GM12878 (cell line): ENCODE measurements around the gene TTC31. TPM values are rescaled to one million over a fixed set of nuclear protein-coding genes. Genes with fewer than 3 reads are reported as not detected.

Source experiments
- ATAC-seq: fragments of 200-7000 bp; cut with Tn5 transposase; 3 replicates; pipeline ENCODE4 v1.9.1; 2020; ENCODE audit warnings: mild to moderate bottlenecking, moderate library complexity
- BruUV-seq: library from RNA; stranded (reverse); fragments of 400-500 nt; replicated peaks from 2 replicates; lab custom pipeline; 2021; lab: Mats Ljungman, UMichigan
- CTCF ChIA-PET: fragments of 300-600 bp; sonication (Branson Sonifier 250); formaldehyde crosslinking; extraction: SDS; loops from one replicate; lab custom pipeline; 2021; ENCODE audit warnings: inconsistent platforms; lab: Yijun Ruan, JAX
- POLR2A ChIA-PET: fragments of 350-600 bp; formaldehyde crosslinking; extraction: SDS; loops from one replicate; lab custom pipeline; 2021; ENCODE audit warnings: inconsistent platforms; lab: Charles Lee
- RAD21 ChIA-PET: fragments of 300-600 bp; sonication (Branson Sonifier 250); formaldehyde crosslinking; loops from one replicate; lab custom pipeline; 2023; ENCODE audit warnings: antibody characterized with exemption; ENCODE audit not compliant: unreplicated experiment; lab: Charles Lee
- SMC1A ChIA-PET: fragments of 300-600 bp; sonication (Branson Sonifier 250); formaldehyde crosslinking; loops from one replicate; lab custom pipeline; 2023; ENCODE audit not compliant: unreplicated experiment, uncharacterized antibody; lab: Charles Lee
- DNase-seq: peaks from one replicate; pipeline ENCODE4 v3.0.0-alpha.2; 2011; ENCODE audit warnings: low read depth, low spot score
- FAIRE-seq: peaks from 3 replicates; lab custom pipeline; 2011; peaks lifted over from hg19 to GRCh38; lab: Jason Lieb, UNC
- H2AFZ ChIP-seq: 2 replicates; pipeline ENCODE4 v1.6.0; 2011; ENCODE audit warnings: low read depth, low read length, control low read depth; ENCODE audit not compliant: control insufficient read depth
- H3K27ac ChIP-seq: 2 replicates; pipeline ENCODE4 v1.5.1; 2011; ENCODE audit warnings: control low read depth; ENCODE audit not compliant: control insufficient read depth, insufficient read depth
- H3K27me3 ChIP-seq, 2 experiments: replicated peaks in 1 of 2; 2 replicates each; pipeline versions ENCODE4 v1.6.0 to v1.6.1; 2011; ENCODE audit warnings: low read length in 1 of 2; ENCODE audit not compliant: control insufficient read depth in 2 of 2, insufficient read depth in 2 of 2
- H3K36me3 ChIP-seq, 2 experiments: 2 replicates each; pipeline ENCODE4 v1.5.1; 2011; ENCODE audit warnings: low read length in 1 of 2; ENCODE audit not compliant: control insufficient read depth in 2 of 2, insufficient read depth in 2 of 2
- H3K4me1 ChIP-seq: 2 replicates; pipeline ENCODE4 v1.6.1; 2011; ENCODE audit warnings: mild to moderate bottlenecking, low read length, moderate library complexity, mixed read lengths; ENCODE audit not compliant: control insufficient read depth, insufficient read depth
- H3K4me2 ChIP-seq: 2 replicates; pipeline ENCODE4 v1.6.0; 2011; ENCODE audit warnings: control low read depth; ENCODE audit not compliant: control insufficient read depth, insufficient read depth
- H3K4me3 ChIP-seq: fragments of 200-600 bp; sonication (generic); 2 replicates; pipeline ENCODE4 v1.5.1; 2016
- H3K79me2 ChIP-seq: 2 replicates; pipeline ENCODE4 v1.6.0; 2011; ENCODE audit warnings: low read length; ENCODE audit not compliant: control insufficient read depth, insufficient read depth
- H3K9ac ChIP-seq: 2 replicates; pipeline ENCODE4 v1.8.0; 2011; ENCODE audit warnings: low read length, control low read depth, mixed read lengths; ENCODE audit not compliant: control insufficient read depth, insufficient read depth
- H3K9me3 ChIP-seq: replicated peaks from 3 replicates; pipeline ENCODE4 v1.5.1; 2011; ENCODE audit warnings: mild to moderate bottlenecking, low read length; ENCODE audit not compliant: control insufficient read depth, insufficient read depth
- H4K20me1 ChIP-seq: 2 replicates; pipeline ENCODE4 v1.6.0; 2011; ENCODE audit not compliant: control insufficient read depth, insufficient read depth
- ASH2L ChIP-seq: fragments of 300-600, 200-600 bp; sonication (generic); IDR thresholded peaks from 2 replicates; pipeline ENCODE4 v1.6.1; 2017; ENCODE audit warnings: low read depth, mild to moderate bottlenecking, borderline replicate concordance
- CBFB ChIP-seq: IDR thresholded peaks from 2 replicates; pipeline ENCODE4 v1.6.1; 2016; ENCODE audit warnings: antibody characterized with exemption, low read depth
- CHD4 ChIP-seq: fragments of 200-600 bp; sonication (generic); IDR thresholded peaks from 2 replicates; pipeline ENCODE4 v1.6.1; 2016; ENCODE audit warnings: mild to moderate bottlenecking
- E2F4 ChIP-seq: IDR thresholded peaks from 2 replicates; pipeline ENCODE4 v1.6.1; 2012; ENCODE audit warnings: low read depth, low read length, improper control_type of control experiment
- KDM1A ChIP-seq: fragments of 200-600 bp; sonication (generic); IDR thresholded peaks from 2 replicates; pipeline ENCODE4 v1.6.1; 2016; ENCODE audit warnings: borderline replicate concordance
- NBN ChIP-seq: fragments of 450-650 bp; IDR thresholded peaks from 2 replicates; pipeline ENCODE4 v1.6.1; 2016
- PAX8 ChIP-seq: fragments of 450-650 bp; IDR thresholded peaks from 2 replicates; pipeline ENCODE4 v1.6.1; 2017; ENCODE audit warnings: mild to moderate bottlenecking, moderate library complexity
- POU2F2 ChIP-seq: IDR thresholded peaks from 3 replicates; pipeline ENCODE4 v1.6.1; 2011; ENCODE audit warnings: low read depth, mild to moderate bottlenecking, low read length, borderline replicate concordance
- RCOR1 ChIP-seq: conservative IDR thresholded peaks from 2 replicates; pipeline ENCODE4 v1.6.1; 2012; ENCODE audit warnings: low read depth, low read length, improper control_type of control experiment
- RELB ChIP-seq: fragments of 450-650 bp; IDR thresholded peaks from 2 replicates; pipeline ENCODE4 v1.6.1; 2017; ENCODE audit warnings: low read depth, mild to moderate bottlenecking, moderate library complexity
- SIN3A ChIP-seq: IDR thresholded peaks from 2 replicates; pipeline ENCODE4 v1.6.1; 2012; ENCODE audit warnings: low read depth, low read length, improper control_type of control experiment
- SMAD5 ChIP-seq: IDR thresholded peaks from 2 replicates; pipeline ENCODE4 v1.6.1; 2016; ENCODE audit warnings: antibody characterized with exemption, low read depth
- YY1 ChIP-seq: IDR thresholded peaks from 2 replicates; pipeline ENCODE4 v1.6.1; 2011; ENCODE audit warnings: low read depth, mild to moderate bottlenecking, low read length
- ZBTB11 ChIP-seq: fragments of 450-650 bp; formaldehyde crosslinking; IDR thresholded peaks from 2 replicates; pipeline ENCODE4 v1.5.0; 2022; ENCODE audit warnings: mild to moderate bottlenecking, missing genetic modification characterization
- ZBTB33 ChIP-seq: fragments of 450-650 bp; IDR thresholded peaks from 2 replicates; pipeline ENCODE4 v1.6.1; 2017; ENCODE audit warnings: mild to moderate bottlenecking
- WGBS: methylation state at CpG from one replicate; pipeline ENCODE4 v1.1.6; 2016; ENCODE audit warnings: low lambda C conversion rate; ENCODE audit not compliant: insufficient replicate concordance, insufficient coverage; ENCODE audit errors: missing lambda C conversion rate; 5-methylcytosine and 5-hydroxymethylcytosine counted together
- in situ Hi-C: fragments of 300-500 bp; cut with MboI; formaldehyde crosslinking; loops from 9 replicates; pipeline ENCODE4 v1.14.3; 2018; ENCODE audit warnings: mixed read lengths
- intact Hi-C: fragments of 100-400 bp; cut with micrococcal nuclease; formaldehyde crosslinking; loops from one replicate; pipeline ENCODE4 v1.14.2; 2022; ENCODE audit not compliant: unreplicated experiment
- polyA plus RNA-seq, 11 experiments: library from polyadenylated mRNA; depleted of rRNA in 4 of 11; unstranded in 6 of 11; stranded (reverse) in 5 of 11; fragments of >200 nt; fragmentation: Nextera tagmentation in 4 of 11; fragmentation: Illumina TruSeq in 1 of 11; extraction: Ambion mirVana in 4 of 11; extraction: Trizol in 1 of 11; gene quantifications; 1 replicate in 1 of 11; 2 replicates in 10 of 11; pipeline versions ENCODE4 v1.2.1 to v1.2.3, GENCODE V29; 2011 to 2016; ENCODE audit warnings: inconsistent platforms in 2 of 11, missing spikeins in 2 of 11, low read depth in 1 of 11
- total RNA-seq, 4 experiments: library from RNA; depleted of rRNA in 3 of 4; stranded (reverse); fragments of >200 nt in 3 of 4; fragmentation: Illumina TruSeq in 1 of 4; extraction: Trizol in 1 of 4; gene quantifications; 2 replicates each; pipeline versions ENCODE4 v1.2.1 to v1.2.3, GENCODE V29; 2013 to 2021

The TTC31 gene
- total and polyA plus RNA-seq, 10 of the 15 experiments (the other 5 are each of a cell fraction or from before 2014, with no cell fraction given), result 6.5 to 34.9 (median 25.9) TPM

- H2AFZ ChIP-seq, result peak within 1 kb of the TSS; percentile 81
- H3K79me2 ChIP-seq, result peaks cover 21% of the 10 kb centered on the region
- peak within 1 kb of the TSS; percentile 99 for H3K4me3 ChIP-seq
- H3K9ac ChIP-seq, result peak within 1 kb of the TSS; percentile 93
- FAIRE-seq (peak; percentile 99), DNase-seq (peak; percentile 100), ATAC-seq (peak; percentile 90)
- no peaks in the 10 kb centered on the region for H3K27me3 ChIP-seq
- in situ Hi-C loops, result no loop called here
- WGBS, result 2% methylated on average over 29 of the region's 38 CpGs
- H3K36me3 ChIP-seq, result peaks cover 2 to 4% of the 10 kb centered on the region in 2 experiments; a peak in 3 of 4 replicates
- intact Hi-C loops, result loop anchor here (1.0 kb wide), 2 partner anchors 24 to 71 kb away; partner anchors contain the start of genes AUP1, CCDC142 and HTRA2
- BruUV-seq, result TSS peak; percentile 70
- peak within 1 kb of the TSS; percentile 96 for H3K27ac ChIP-seq
- ChIA-PET RAD21 (interaction anchor here (0.8 to 3.5 kb wide), 22 partner anchors 8 to 428 kb away, joined by 3 to 21 read pairs (median 4); partner anchors contain the start of genes AUP1, C2orf81, CCDC142 and HTRA2), SMC1A (interaction anchor here (1.0 to 5.5 kb wide), 11 partner anchors 9 to 129 kb away, joined by 3 to 24 read pairs (median 7); partner anchors contain the start of genes C2orf81, CCDC142, TTC31 and WDR54), POLR2A (interaction anchor here (0.6 to 5.8 kb wide), 18 partner anchors 9 to 342 kb away, joined by 3 to 44 read pairs (median 4); partner anchors contain the start of genes C2orf81, CCDC142, HTRA2 and MOB1A), CTCF (interaction anchor here (1.2 to 6.7 kb wide), 7 partner anchors 9 to 129 kb away, joined by 3 to 54 read pairs (median 10); partner anchors contain the start of genes AUP1, CCDC142, HTRA2 and TTC31)
- H4K20me1 ChIP-seq, result no peaks in the 10 kb centered on the region
- H3K4me2 ChIP-seq, result peak within 1 kb of the TSS; percentile 91
- no peaks in the 10 kb centered on the region for H3K9me3 ChIP-seq
- peaks cover 19% of the 10 kb centered on the region for H3K4me1 ChIP-seq
- TF ChIP-seq SMAD5 (no peak; the same call in 1 of the 2 replicates), CHD4 (no peak), ASH2L (no peak), ZBTB33 (no peak), ZBTB11 (CRISPR knock-in tag) (no peak), CBFB (no peak), PAX8 (no peak), YY1 (peak; percentile 90), E2F4 (no peak), RCOR1 (no peak), RELB (peak; percentile 87), NBN (no peak), KDM1A (no peak), POU2F2 (peak; percentile 59; the same call in 2 of the 3 replicates), SIN3A (no peak)
These were observed 24.5 kb upstream of the TTC31 start, which contains the start of gene WBP1 for GRCh38 chr2:74458132-74458937. WBP1 (plus strand) TSS chr2:74458438; CDS start chr2:74458603, 165 bp downstream.
